ENCODE data around the gene CCNF. TPM values are rescaled to one million over a fixed set of nuclear protein-coding genes. Genes with fewer than 3 reads are reported as not detected.

CCNF gene
- total and polyA plus RNA-seq, 7 experiments from 2014 or later, result 0.41 to 50.1 (median 3.4) TPM

DNA sequence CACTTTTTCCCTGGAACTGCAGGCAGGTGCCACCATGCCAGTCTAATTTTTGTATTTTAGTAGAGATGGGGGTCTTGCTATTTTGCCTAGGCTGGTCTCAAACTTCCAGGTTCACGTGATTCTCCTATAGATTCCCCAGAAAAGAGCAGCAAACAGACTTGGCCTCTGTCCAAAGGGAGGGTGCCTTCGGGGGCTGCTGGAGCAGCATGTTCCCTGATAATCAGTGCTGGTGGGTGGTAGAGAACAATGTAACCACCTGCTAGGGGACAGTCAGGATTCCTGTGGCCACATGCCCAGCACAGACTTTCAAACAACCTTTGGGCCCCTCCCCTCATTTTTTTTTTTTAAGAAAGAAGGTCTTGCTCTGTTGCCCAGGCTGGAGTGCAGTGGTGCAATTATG lies 14.2 kb upstream of the CCNF start:
- H3K4me1 ChIP-seq (ENCODE audit: control insufficient read depth in 2 of 2, insufficient read depth in 2 of 2, low read length in 2 of 2), result no peaks in the 10 kb centered on the region
- H3K36me3 Mint-ChIP-seq, result no peaks in the 10 kb centered on the region
- no peaks in the 10 kb centered on the region for H3K4me1 Mint-ChIP-seq
- H3K27me3 ChIP-seq (ENCODE audit: control insufficient read depth in 2 of 2, insufficient read depth in 2 of 2, low read length in 2 of 2), result no peaks in the 10 kb centered on the region
- intact Hi-C loops (cut with micrococcal nuclease), result no loop called here
- no peak overlapping the region for H3K4me3 ChIP-seq (ENCODE audit: low read length)
- ChIA-PET POLR2A (no interaction called here), CTCF (no interaction called here)
- H3K27ac ChIP-seq (ENCODE audit: low read depth, low read length), result no peak overlapping the region
- H3K4me3 Mint-ChIP-seq, result no peak overlapping the region
- no peaks in the 10 kb centered on the region for H3K36me3 ChIP-seq (ENCODE audit: control insufficient read depth in 2 of 3, insufficient read depth in 3 of 3, low read length in 3 of 3)
- DNase-seq (no peak), ATAC-seq (no peak)
- no peak overlapping the region for H3K27ac Mint-ChIP-seq
- H3K9me3 ChIP-seq (ENCODE audit: control insufficient read depth in 2 of 3, low read length in 3 of 3), result no peaks in the 10 kb centered on the region
- peaks cover 4 to 33% (median 8%) of the 10 kb centered on the region in 5 donors for H3K27me3 Mint-ChIP-seq
- peaks cover 0 to under 1% (median 0%) of the 10 kb centered on the region in 11 donors for H3K9me3 Mint-ChIP-seq

DNA sequence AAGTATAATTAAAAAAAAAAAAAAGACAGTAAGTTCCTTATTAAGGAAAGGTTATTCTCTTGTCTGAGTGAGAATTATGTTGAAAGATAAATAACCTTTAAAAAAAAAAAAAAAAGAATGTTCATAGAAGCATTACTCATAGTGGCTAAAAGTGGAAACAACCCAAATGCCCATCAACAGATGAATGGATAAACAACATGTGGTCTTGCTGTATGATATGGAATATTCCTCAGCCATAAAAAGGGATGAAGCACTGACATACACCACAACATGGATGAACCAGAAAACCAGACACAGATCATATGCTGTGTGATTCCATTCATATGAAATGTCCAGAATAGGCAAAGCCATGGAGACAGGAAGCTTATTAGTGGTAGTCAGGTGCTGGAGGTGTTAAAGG lies 9.2 kb upstream of the CCNF start:
- no peaks in the 10 kb centered on the region for H3K27me3 ChIP-seq (ENCODE audit: control insufficient read depth in 2 of 2, insufficient read depth in 2 of 2, low read length in 2 of 2)
- Mint-ChIP-seq H3K9me3 (peaks cover 0 to 3% (median 0%) of the 10 kb centered on the region in 11 donors), H3K4me3 (no peak overlapping the region), H3K4me1 (peaks cover 0 to 4% (median 0%) of the 10 kb centered on the region in 7 donors), H3K36me3 (no peaks in the 10 kb centered on the region), H3K27ac (no peak overlapping the region), H3K27me3 (peaks cover 0 to 22% (median 4%) of the 10 kb centered on the region in 5 donors)
- H3K9me3 ChIP-seq (ENCODE audit: control insufficient read depth in 2 of 3, low read length in 3 of 3), result no peaks in the 10 kb centered on the region
- H3K36me3 ChIP-seq (ENCODE audit: control insufficient read depth in 2 of 3, insufficient read depth in 3 of 3, low read length in 3 of 3), result no peaks in the 10 kb centered on the region
- H3K27ac ChIP-seq (ENCODE audit: low read depth, low read length), result no peak overlapping the region
- ATAC-seq, result no peak
- no peak overlapping the region for H3K4me3 ChIP-seq (ENCODE audit: low read length)
- intact Hi-C loops (cut with micrococcal nuclease), result no loop called here
- H3K4me1 ChIP-seq (ENCODE audit: control insufficient read depth in 2 of 2, insufficient read depth in 2 of 2, low read length in 2 of 2), result peaks cover 0 to 9% of the 10 kb centered on the region in 2 donors
- ChIA-PET POLR2A (no interaction called here), CTCF (no interaction called here)
- DNase-seq, result no peak

DNA sequence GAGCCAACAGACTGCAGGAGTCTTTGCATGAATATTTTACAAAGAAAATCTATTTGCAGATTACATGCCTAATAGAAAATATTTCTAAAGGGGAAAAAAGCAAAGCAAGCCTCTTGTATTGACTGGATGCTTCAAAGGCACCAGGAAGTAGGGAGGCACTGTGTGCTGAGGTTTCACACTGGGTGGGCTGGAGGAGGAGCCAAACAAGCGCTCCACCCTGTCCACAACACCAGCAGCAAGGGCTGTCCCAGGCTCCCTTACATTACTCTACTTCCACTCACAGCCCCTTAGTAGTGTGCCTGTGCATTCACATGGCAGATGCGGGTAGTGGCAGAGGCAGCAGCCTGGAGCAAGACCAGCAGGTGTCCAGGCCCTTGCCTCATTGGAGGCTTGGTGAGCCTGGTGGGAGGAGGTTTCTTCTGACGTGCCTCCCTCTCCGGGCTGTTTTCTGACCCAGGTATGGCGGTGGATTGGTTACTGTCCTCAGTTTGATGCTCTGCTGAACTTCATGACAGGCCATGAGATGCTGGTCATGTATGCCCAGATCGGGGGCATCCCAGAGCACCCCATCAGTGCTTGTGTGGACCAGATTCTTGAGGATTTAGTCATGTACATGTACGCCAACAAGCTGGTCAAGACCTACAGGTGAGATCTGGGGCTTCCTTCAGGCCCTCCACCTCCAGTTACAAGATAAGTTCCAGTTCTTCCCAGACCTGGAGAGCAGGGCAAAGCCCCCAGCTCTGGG lies 7.0 kb upstream of the CCNF start:
- peaks cover 0 to 3% (median 0%) of the 10 kb centered on the region in 11 donors for H3K9me3 Mint-ChIP-seq
- Histone ChIP-seq H3K27me3 (ENCODE audit: control insufficient read depth in 2 of 2, insufficient read depth in 2 of 2, low read length in 2 of 2) (no peaks in the 10 kb centered on the region), H3K4me1 (ENCODE audit: control insufficient read depth in 2 of 2, insufficient read depth in 2 of 2, low read length in 2 of 2) (peaks cover 0 to 9% of the 10 kb centered on the region in 2 donors), H3K9me3 (ENCODE audit: control insufficient read depth in 2 of 3, low read length in 3 of 3) (no peaks in the 10 kb centered on the region), H3K36me3 (ENCODE audit: control insufficient read depth in 2 of 3, insufficient read depth in 3 of 3, low read length in 3 of 3) (no peaks in the 10 kb centered on the region), H3K27ac (ENCODE audit: low read depth, low read length) (no peak overlapping the region), H3K4me3 (ENCODE audit: low read length) (no peak overlapping the region)
- POLR2A ChIA-PET, result interaction anchor here (0.6 kb wide), 1 partner anchor 15 kb away, joined by 3 read pairs; no protein-coding TSS in a partner anchor
- intact Hi-C loops (cut with micrococcal nuclease), result no loop called here
- H3K27ac Mint-ChIP-seq, result no peak overlapping the region
- peak; percentile 65 for ATAC-seq
- peaks cover 0 to 17% (median 4%) of the 10 kb centered on the region in 5 donors for H3K27me3 Mint-ChIP-seq
- CTCF ChIA-PET, result interaction anchor here (0.6 to 1.0 kb wide), 2 partner anchors 10 to 13 kb away, joined by 3 read pairs; no protein-coding TSS in a partner anchor
- no peaks in the 10 kb centered on the region for H3K36me3 Mint-ChIP-seq
- peaks cover 0 to 7% (median 0%) of the 10 kb centered on the region in 7 donors for H3K4me1 Mint-ChIP-seq
- H3K4me3 Mint-ChIP-seq, result no peak overlapping the region
- DNase-seq, result no peak

DNA sequence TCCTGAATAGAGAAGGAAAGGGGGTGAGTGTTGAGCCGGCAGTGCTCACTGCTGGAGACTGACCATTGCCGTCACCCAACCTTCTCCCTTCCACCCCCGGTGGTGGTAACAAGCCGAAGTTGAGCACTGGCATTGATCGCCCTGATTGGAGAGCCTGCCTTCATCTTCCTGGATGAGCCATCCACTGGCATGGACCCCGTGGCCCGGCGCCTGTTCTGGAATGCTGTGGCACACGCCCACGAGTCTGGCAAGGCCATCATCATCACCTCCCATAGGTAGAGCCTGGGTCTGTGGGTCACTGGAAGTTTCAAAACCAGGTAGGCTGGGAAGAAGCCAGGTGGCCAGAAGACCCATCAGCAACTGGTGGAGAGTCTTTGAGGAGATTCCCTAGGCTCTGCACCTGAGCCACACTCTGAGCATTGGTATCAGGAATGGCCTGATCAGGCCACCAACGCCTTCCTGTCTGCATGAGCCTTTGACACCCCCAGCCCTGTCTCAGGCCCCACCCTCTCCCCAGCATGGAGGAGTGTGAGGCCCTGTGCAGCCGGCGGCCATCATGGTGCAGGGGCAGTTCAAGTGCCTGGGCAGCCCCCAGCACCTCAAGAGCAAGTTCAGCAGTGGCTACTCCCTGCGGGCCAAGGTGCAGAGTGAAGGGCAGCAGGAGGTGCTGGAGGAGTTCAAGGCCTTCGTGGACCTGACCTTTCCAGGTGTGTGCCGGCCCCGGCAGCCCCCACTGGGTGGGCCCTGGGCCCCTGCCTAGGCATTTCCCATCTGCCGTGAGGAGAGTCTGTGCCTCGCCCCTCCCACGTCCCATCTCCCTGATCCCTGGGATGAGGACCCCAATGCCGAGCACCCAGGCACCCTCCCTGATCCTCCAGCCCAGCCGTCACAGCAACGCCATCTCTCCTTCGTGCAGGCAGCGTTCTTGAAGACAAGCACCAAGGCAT lies 4.9 kb upstream of the CCNF start:
- intact Hi-C loops (cut with micrococcal nuclease), result loop anchor here (5.0 kb wide), 4 partner anchors 157 to 713 kb away; partner anchors contain the start of genes RNPS1 (in 1 of the 2), TRAF7 (in 1 of the 2) and ZNF213 (in 1 of the 2)
- no peaks in the 10 kb centered on the region for H3K27me3 ChIP-seq (ENCODE audit: control insufficient read depth in 2 of 2, insufficient read depth in 2 of 2, low read length in 2 of 2)
- H3K36me3 ChIP-seq (ENCODE audit: control insufficient read depth in 2 of 3, insufficient read depth in 3 of 3, low read length in 3 of 3), result no peaks in the 10 kb centered on the region
- DNase-seq (no peak), ATAC-seq (no peak)
- peaks cover 0 to 9% of the 10 kb centered on the region in 2 donors for H3K4me1 ChIP-seq (ENCODE audit: control insufficient read depth in 2 of 2, insufficient read depth in 2 of 2, low read length in 2 of 2)
- no peak overlapping the region for H3K4me3 ChIP-seq (ENCODE audit: low read length)
- Mint-ChIP-seq H3K4me1 (peaks cover 0 to 20% (median 7%) of the 10 kb centered on the region in 7 donors), H3K27me3 (peaks cover 0 to 14% (median 0%) of the 10 kb centered on the region in 5 donors), H3K9me3 (peaks cover 0 to 3% (median 0%) of the 10 kb centered on the region in 11 donors), H3K36me3 (no peaks in the 10 kb centered on the region), H3K27ac (no peak overlapping the region), H3K4me3 (peak overlapping the region in 1 of 10 donors; percentile 26)
- H3K9me3 ChIP-seq (ENCODE audit: control insufficient read depth in 2 of 3, low read length in 3 of 3), result no peaks in the 10 kb centered on the region
- CTCF ChIA-PET, result no interaction called here
- no peak overlapping the region for H3K27ac ChIP-seq (ENCODE audit: low read depth, low read length)
- POLR2A ChIA-PET, result no interaction called here

DNA sequence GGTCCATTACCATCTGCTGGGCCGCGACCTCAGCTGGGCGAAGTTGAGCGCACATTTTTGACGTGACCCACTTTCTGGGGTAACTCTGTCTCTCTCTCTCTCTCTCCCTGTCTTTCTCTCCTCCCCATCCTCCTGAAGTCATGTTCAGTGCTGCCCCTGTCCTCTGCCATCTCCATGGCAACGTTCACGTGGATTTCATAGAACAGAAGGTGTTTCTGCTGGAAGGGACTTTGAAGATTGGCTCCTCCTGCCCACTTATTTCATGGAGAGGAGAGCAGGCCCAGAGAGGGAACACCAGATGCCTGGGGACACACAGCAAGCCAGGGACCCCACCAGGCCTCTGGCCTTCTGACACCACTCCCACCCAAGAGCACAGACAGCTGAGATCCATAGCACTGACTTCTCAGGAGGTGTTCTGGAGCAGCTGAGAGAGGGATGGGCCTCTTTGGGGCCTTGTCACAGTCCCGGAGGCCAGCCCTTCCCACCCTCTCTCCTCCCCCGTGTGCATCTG lies 4.2 kb upstream of the CCNF start:
- Histone ChIP-seq H3K4me1 (ENCODE audit: control insufficient read depth in 2 of 2, insufficient read depth in 2 of 2, low read length in 2 of 2) (peaks cover 4 to 12% of the 10 kb centered on the region in 2 donors), H3K36me3 (ENCODE audit: control insufficient read depth in 2 of 3, insufficient read depth in 3 of 3, low read length in 3 of 3) (no peaks in the 10 kb centered on the region), H3K9me3 (ENCODE audit: control insufficient read depth in 2 of 3, low read length in 3 of 3) (no peaks in the 10 kb centered on the region), H3K27ac (ENCODE audit: low read depth, low read length) (no peak overlapping the region), H3K27me3 (ENCODE audit: control insufficient read depth in 2 of 2, insufficient read depth in 2 of 2, low read length in 2 of 2) (no peaks in the 10 kb centered on the region), H3K4me3 (ENCODE audit: low read length) (no peak overlapping the region)
- H3K36me3 Mint-ChIP-seq, result peaks cover 0 to 2% (median 0%) of the 10 kb centered on the region in 5 donors
- DNase-seq (no peak), ATAC-seq (no peak)
- no peak overlapping the region for H3K27ac Mint-ChIP-seq
- POLR2A ChIA-PET, result no interaction called here
- intact Hi-C loops (cut with micrococcal nuclease), result loop anchor here (5.0 kb wide), 4 partner anchors 158 to 712 kb away; partner anchors contain the start of genes RNPS1 (in 1 of the 2), TRAF7 (in 1 of the 2) and ZNF213 (in 1 of the 2)
- peaks cover 0 to 13% (median 0%) of the 10 kb centered on the region in 5 donors for H3K27me3 Mint-ChIP-seq
- CTCF ChIA-PET, result no interaction called here
- H3K9me3 Mint-ChIP-seq, result peaks cover 0 to 3% (median 0%) of the 10 kb centered on the region in 11 donors
- H3K4me1 Mint-ChIP-seq, result peaks cover 4 to 22% (median 10%) of the 10 kb centered on the region in 7 donors
- H3K4me3 Mint-ChIP-seq, result peak overlapping the region in 1 of 10 donors; percentile 26

DNA sequence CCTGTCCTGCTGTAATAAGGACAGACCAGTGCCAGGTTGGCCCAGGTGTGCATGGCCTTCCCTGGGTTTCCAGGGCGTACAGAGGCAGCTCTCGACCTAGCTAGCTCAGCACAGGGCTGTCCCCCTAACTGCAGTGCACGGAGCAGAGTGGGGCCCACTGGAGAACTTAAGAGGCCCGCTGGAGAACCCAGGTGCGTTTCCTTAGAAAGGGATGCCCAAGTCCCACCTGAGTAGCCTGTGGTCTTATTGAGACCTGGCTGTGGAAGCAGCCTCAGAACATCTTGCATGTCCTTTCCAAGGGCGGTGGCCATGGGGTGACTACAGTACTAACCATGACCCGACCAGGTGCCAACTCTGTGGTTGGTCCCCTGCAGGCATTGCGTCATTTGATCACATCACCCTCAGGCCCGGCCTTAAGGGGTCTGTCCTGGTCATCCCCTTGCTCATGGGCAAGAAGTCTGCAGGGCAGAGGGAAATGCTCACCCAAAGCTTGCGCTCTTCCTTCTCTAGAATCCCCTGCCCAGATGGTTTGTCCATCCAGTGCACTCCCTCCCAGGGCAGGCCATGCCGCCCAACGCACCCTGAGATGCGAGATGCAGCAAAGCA lies 3.3 kb upstream of the CCNF start:
- Mint-ChIP-seq H3K4me3 (peak overlapping the region in 2 of 10 donors; percentile 29 to 53), H3K27me3 (peaks cover 0 to 6% (median 0%) of the 10 kb centered on the region in 5 donors), H3K9me3 (no peaks in the 10 kb centered on the region), H3K4me1 (peaks cover 12 to 31% (median 18%) of the 10 kb centered on the region in 7 donors), H3K27ac (no peak overlapping the region), H3K36me3 (peaks cover 0 to 6% (median 0%) of the 10 kb centered on the region in 5 donors)
- DNase-seq, result no peak
- Histone ChIP-seq H3K27me3 (ENCODE audit: control insufficient read depth in 2 of 2, insufficient read depth in 2 of 2, low read length in 2 of 2) (no peaks in the 10 kb centered on the region), H3K9me3 (ENCODE audit: control insufficient read depth in 2 of 3, low read length in 3 of 3) (no peaks in the 10 kb centered on the region), H3K27ac (ENCODE audit: low read depth, low read length) (no peak overlapping the region), H3K4me1 (ENCODE audit: control insufficient read depth in 2 of 2, insufficient read depth in 2 of 2, low read length in 2 of 2) (peaks cover 10 to 14% of the 10 kb centered on the region in 2 donors), H3K4me3 (ENCODE audit: low read length) (no peak overlapping the region), H3K36me3 (ENCODE audit: control insufficient read depth in 2 of 3, insufficient read depth in 3 of 3, low read length in 3 of 3) (no peaks in the 10 kb centered on the region)
- POLR2A ChIA-PET, result no interaction called here
- CTCF ChIA-PET, result no interaction called here
- intact Hi-C loops (cut with micrococcal nuclease), result loop anchor here (5.0 kb wide), 4 partner anchors 159 to 711 kb away; partner anchors contain the start of genes RNPS1 (in 1 of the 2), TRAF7 (in 1 of the 2) and ZNF213 (in 1 of the 2)
- ATAC-seq, result no peak

Measured in naive thymus-derived CD4-positive, alpha-beta T cell (primary cell).